ENCODE measurements around the gene FGF19.

GRCh38 chr11:69669486-69669885, 34.3 kb downstream of the FGF19 start:
- TF ChIP-seq, protein P1, sequence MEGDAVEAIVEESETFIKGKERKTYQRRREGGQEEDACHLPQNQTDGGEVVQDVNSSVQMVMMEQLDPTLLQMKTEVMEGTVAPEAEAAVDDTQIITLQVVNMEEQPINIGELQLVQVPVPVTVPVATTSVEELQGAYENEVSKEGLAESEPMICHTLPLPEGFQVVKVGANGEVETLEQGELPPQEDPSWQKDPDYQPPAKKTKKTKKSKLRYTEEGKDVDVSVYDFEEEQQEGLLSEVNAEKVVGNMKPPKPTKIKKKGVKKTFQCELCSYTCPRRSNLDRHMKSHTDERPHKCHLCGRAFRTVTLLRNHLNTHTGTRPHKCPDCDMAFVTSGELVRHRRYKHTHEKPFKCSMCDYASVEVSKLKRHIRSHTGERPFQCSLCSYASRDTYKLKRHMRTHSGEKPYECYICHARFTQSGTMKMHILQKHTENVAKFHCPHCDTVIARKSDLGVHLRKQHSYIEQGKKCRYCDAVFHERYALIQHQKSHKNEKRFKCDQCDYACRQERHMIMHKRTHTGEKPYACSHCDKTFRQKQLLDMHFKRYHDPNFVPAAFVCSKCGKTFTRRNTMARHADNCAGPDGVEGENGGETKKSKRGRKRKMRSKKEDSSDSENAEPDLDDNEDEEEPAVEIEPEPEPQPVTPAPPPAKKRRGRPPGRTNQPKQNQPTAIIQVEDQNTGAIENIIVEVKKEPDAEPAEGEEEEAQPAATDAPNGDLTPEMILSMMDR (IDR thresholded peaks at IDR 0.05; ENCODE audit: low read depth, low read length, poor library complexity, severe bottlenecking): no peak
- no peak for TF ChIP-seq EZH2phosphoT487 (IDR thresholded peaks at IDR 0.05; ENCODE audit: borderline replicate concordance, low read length)

Data from DOHH2 (cell line).